H9 (cell line): ENCODE measurements around the gene LMF1. TPM values are rescaled to one million over a fixed set of nuclear protein-coding genes. Genes with fewer than 3 reads are reported as not detected.

ENCODE experiments used
- DNase-seq: peaks from one replicate; pipeline ENCODE4 v3.0.0-alpha.2; 2017
- H2AFZ ChIP-seq: one replicate; pipeline ENCODE4 v1.6.1; 2013; ENCODE audit warnings: mild to moderate bottlenecking, low read length, control low read depth, moderate library complexity
- H2AK5ac ChIP-seq: 2 replicates; pipeline ENCODE4 v1.6.1; 2013; ENCODE audit warnings: low read length, control low read depth, mixed read lengths; ENCODE audit not compliant: insufficient read length
- H2BK120ac ChIP-seq: one replicate; pipeline ENCODE4 v1.6.1; 2013; ENCODE audit warnings: low read depth, mild to moderate bottlenecking, low read length, control low read depth, inconsistent platforms; ENCODE audit not compliant: poor library complexity, severe bottlenecking
- H2BK12ac ChIP-seq: 2 replicates; pipeline ENCODE4 v1.6.1; 2013; ENCODE audit warnings: low read length, control low read depth, mixed read lengths, low read depth; ENCODE audit not compliant: insufficient read length
- H2BK15ac ChIP-seq: 2 replicates; pipeline ENCODE4 v1.6.1; 2013; ENCODE audit warnings: low read depth, low read length, control low read depth
- H2BK20ac ChIP-seq: one replicate; pipeline ENCODE4 v1.6.1; 2013; ENCODE audit warnings: low read depth, mild to moderate bottlenecking, low read length, control low read depth, inconsistent platforms; ENCODE audit not compliant: poor library complexity, severe bottlenecking
- H2BK5ac ChIP-seq: 2 replicates; pipeline ENCODE4 v1.6.1; 2013; ENCODE audit warnings: low read length, control low read depth, mixed read lengths; ENCODE audit not compliant: insufficient read length
- H3K14ac ChIP-seq: 2 replicates; pipeline ENCODE4 v1.6.1; 2013; ENCODE audit warnings: low read length, control low read depth; ENCODE audit not compliant: insufficient read depth
- H3K18ac ChIP-seq: 2 replicates; pipeline ENCODE4 v1.6.1; 2013; ENCODE audit warnings: low read depth, mild to moderate bottlenecking, mixed read lengths, low read length, control low read depth; ENCODE audit not compliant: insufficient read length
- H3K23ac ChIP-seq: 2 replicates; pipeline ENCODE4 v1.6.1; 2013; ENCODE audit warnings: low read length, control low read depth, mixed read lengths, low read depth; ENCODE audit not compliant: insufficient read length
- H3K23me2 ChIP-seq: 2 replicates; pipeline ENCODE4 v1.6.1; 2013; ENCODE audit warnings: low read depth, mild to moderate bottlenecking, mixed read lengths, low read length, control low read depth; ENCODE audit not compliant: insufficient read length, poor library complexity, severe bottlenecking
- H3K27ac ChIP-seq: 2 replicates; pipeline ENCODE4 v1.5.1; 2013; ENCODE audit warnings: low read length, control low read depth, mixed read lengths, low read depth; ENCODE audit not compliant: insufficient read length
- H3K27me3 ChIP-seq: 2 replicates; pipeline ENCODE4 v1.6.1; 2013; ENCODE audit warnings: low read length, control low read depth, inconsistent platforms; ENCODE audit not compliant: insufficient read depth
- H3K4ac ChIP-seq: 2 replicates; pipeline ENCODE4 v1.6.1; 2013; ENCODE audit warnings: low read depth, mild to moderate bottlenecking, control low read depth, inconsistent platforms, low read length, moderate library complexity
- H3K4me1 ChIP-seq: 2 replicates; pipeline ENCODE4 v1.6.1; 2013; ENCODE audit warnings: low read length, control low read depth, inconsistent platforms; ENCODE audit not compliant: insufficient read depth
- H3K4me2 ChIP-seq: 2 replicates; pipeline ENCODE4 v1.6.1; 2013; ENCODE audit warnings: low read length, control low read depth, mixed read lengths; ENCODE audit not compliant: insufficient read length, insufficient read depth
- H3K56ac ChIP-seq: 2 replicates; pipeline ENCODE4 v1.6.1; 2013; ENCODE audit warnings: low read depth, mild to moderate bottlenecking, mixed read lengths, low read length, control low read depth; ENCODE audit not compliant: insufficient read length
- H3K79me1 ChIP-seq: 2 replicates; pipeline ENCODE4 v1.6.1; 2013; ENCODE audit warnings: low read depth, mild to moderate bottlenecking, moderate library complexity, low read length, control low read depth, inconsistent platforms; ENCODE audit not compliant: insufficient read depth, poor library complexity, severe bottlenecking
- H3K79me2 ChIP-seq: 2 replicates; pipeline ENCODE4 v1.6.1; 2013; ENCODE audit warnings: low read length, control low read depth, inconsistent platforms; ENCODE audit not compliant: insufficient read depth
- H3K9ac ChIP-seq: 2 replicates; pipeline ENCODE4 v1.6.1; 2013; ENCODE audit warnings: low read length, control low read depth, mixed read lengths; ENCODE audit not compliant: insufficient read length; ENCODE audit errors: extremely low read depth
- H3K9me3 ChIP-seq: one replicate; pipeline ENCODE4 v1.6.1; 2013; ENCODE audit warnings: low read depth, low read length, inconsistent platforms; ENCODE audit not compliant: control insufficient read depth
- H3T11ph ChIP-seq: one replicate; pipeline ENCODE4 v1.6.1; 2013; ENCODE audit warnings: mild to moderate bottlenecking, low read length, control low read depth, inconsistent platforms
- H4K20me1 ChIP-seq: one replicate; pipeline ENCODE4 v1.6.1; 2013; ENCODE audit not compliant: control insufficient read depth, insufficient read length, insufficient read depth
- H4K5ac ChIP-seq: 2 replicates; pipeline ENCODE4 v1.6.1; 2013; ENCODE audit warnings: low read depth, mild to moderate bottlenecking, mixed read lengths, low read length, control low read depth; ENCODE audit not compliant: insufficient read length
- H4K8ac ChIP-seq: replicated peaks from 2 replicates; pipeline ENCODE4 v1.6.1; 2013; ENCODE audit warnings: low read length, control low read depth, mixed read lengths, low read depth; ENCODE audit not compliant: insufficient read length
- H4K91ac ChIP-seq: 2 replicates; pipeline ENCODE4 v1.6.1; 2013; ENCODE audit warnings: low read depth, mild to moderate bottlenecking, moderate library complexity, mixed read lengths, low read length, control low read depth; ENCODE audit not compliant: insufficient read length
- H3K27ac Mint-ChIP-seq, 3 experiments: 2 replicates in 2 of 3; 3 replicates in 1 of 3; pipeline ENCODE4 v1.8.0; 2020 to 2021; ENCODE audit warnings: mixed read lengths in 3 of 3, mild to moderate bottlenecking in 1 of 3, moderate library complexity in 1 of 3
- H3K27me3 Mint-ChIP-seq: 2 replicates; pipeline ENCODE4 v1.8.0; 2021; ENCODE audit warnings: low read depth, mild to moderate bottlenecking, moderate library complexity, mixed read lengths
- H3K36me3 Mint-ChIP-seq, 3 experiments: 2 replicates in 2 of 3; 3 replicates in 1 of 3; pipeline ENCODE4 v1.8.0; 2020 to 2021; ENCODE audit warnings: low read depth in 3 of 3, mixed read lengths in 3 of 3; ENCODE audit not compliant: insufficient read depth in 1 of 3
- H3K4me1 Mint-ChIP-seq, 2 experiments: 2 replicates each; pipeline ENCODE4 v1.8.0; 2020; ENCODE audit warnings: mixed read lengths in 2 of 2
- H3K4me3 Mint-ChIP-seq, 2 experiments: 2 replicates in 1 of 2; 3 replicates in 1 of 2; pipeline ENCODE4 v1.8.0; 2020 to 2021; ENCODE audit warnings: mild to moderate bottlenecking in 2 of 2, mixed read lengths in 2 of 2, moderate library complexity in 1 of 2
- H3K9me3 Mint-ChIP-seq, 2 experiments: 2 replicates in 1 of 2; 3 replicates in 1 of 2; pipeline ENCODE4 v1.8.0; 2020; ENCODE audit warnings: mild to moderate bottlenecking in 2 of 2, mixed read lengths in 2 of 2, moderate library complexity in 1 of 2
- CTCF ChIP-seq: fragments of 200-600 bp; sonication (generic); conservative IDR thresholded peaks from 3 replicates; pipeline ENCODE4 v1.8.0; 2021; ENCODE audit warnings: antibody characterized with exemption, mild to moderate bottlenecking
- WGBS: extraction: QIAGEN DNeasy Blood & Tissue Kit; methylation state at CpG from one replicate; pipeline ENCODE4 v1.1.7; 2013; ENCODE audit warnings: missing lambda C conversion rate, low lambda C conversion rate, mixed read lengths; ENCODE audit not compliant: insufficient read length; ENCODE audit errors: extremely low coverage; 5-methylcytosine and 5-hydroxymethylcytosine counted together
- total RNA-seq: library from RNA; stranded (reverse); gene quantifications from 2 replicates; pipeline ENCODE4 v1.2.1, GENCODE V29; 2021

LMF1 gene
- total RNA-seq, 1 experiment from 2014 or later: 7.1 TPM

GRCh38 chr16:979859-980594, 9.2 kb upstream of the LMF1 start:
- Histone ChIP-seq H3K14ac (no peak overlapping the region), H3T11ph (no peak overlapping the region), H3K23ac (no peak overlapping the region), H2AFZ (no peak overlapping the region), H2BK12ac (no peak overlapping the region), H3K4me1 (no peaks in the 10 kb centered on the region), H3K18ac (no peak overlapping the region), H3K79me1 (no peaks in the 10 kb centered on the region), H2BK5ac (no peak overlapping the region), H2BK120ac (no peak overlapping the region), H3K4me2 (peak overlapping the region; percentile 28), H3K9me3 (no peaks in the 10 kb centered on the region), H4K20me1 (no peaks in the 10 kb centered on the region), H3K9ac (no peak overlapping the region), H3K23me2 (peaks cover 10% of the 10 kb centered on the region), H2AK5ac (no peak overlapping the region), H3K79me2 (no peaks in the 10 kb centered on the region), H4K8ac (no peak overlapping the region), H3K27me3 (peaks cover 14% of the 10 kb centered on the region; the same call in 1 of the 2 replicates), H3K27ac (no peak overlapping the region), H2BK15ac (no peak overlapping the region), H3K4ac (no peak overlapping the region), H4K5ac (no peak overlapping the region), H2BK20ac (no peak overlapping the region), H4K91ac (no peak overlapping the region), H3K56ac (no peak overlapping the region)
- Mint-ChIP-seq H3K4me1 (peaks cover 3 to 15% of the 10 kb centered on the region in 2 experiments; a peak in 3 of 4 replicates), H3K27ac (no peak overlapping the region), H3K9me3 (no peaks in the 10 kb centered on the region), H3K27me3 (peaks cover 46% of the 10 kb centered on the region), H3K36me3 (peaks cover 0 to 2% (median 0%) of the 10 kb centered on the region in 3 experiments; a peak in 2 of 7 replicates), H3K4me3 (peak overlapping the region; percentile 33 to 65; a peak in 3 of 5 replicates)
- peak; percentile 58 for DNase-seq
- WGBS: no CpG with 5 or more reads among the region's 63 CpGs
- no peak; the same call in 1 of the 3 replicates for TF ChIP-seq CTCF
